HG02642 (cell line): ENCODE results near the gene DNAJB8.
A peak's percentile ranks its signal among the peaks of the same experiment; 100 is the strongest.

ENCODE experiments used
- ATAC-seq: cut with Tn5 transposase; IDR thresholded peaks from one replicate; pipeline ENCODE4 v1.9.1; 2021; ENCODE audit warnings: mild to moderate bottlenecking; ENCODE audit not compliant: unreplicated experiment, poor library complexity

DNAJB8 gene

DNA sequence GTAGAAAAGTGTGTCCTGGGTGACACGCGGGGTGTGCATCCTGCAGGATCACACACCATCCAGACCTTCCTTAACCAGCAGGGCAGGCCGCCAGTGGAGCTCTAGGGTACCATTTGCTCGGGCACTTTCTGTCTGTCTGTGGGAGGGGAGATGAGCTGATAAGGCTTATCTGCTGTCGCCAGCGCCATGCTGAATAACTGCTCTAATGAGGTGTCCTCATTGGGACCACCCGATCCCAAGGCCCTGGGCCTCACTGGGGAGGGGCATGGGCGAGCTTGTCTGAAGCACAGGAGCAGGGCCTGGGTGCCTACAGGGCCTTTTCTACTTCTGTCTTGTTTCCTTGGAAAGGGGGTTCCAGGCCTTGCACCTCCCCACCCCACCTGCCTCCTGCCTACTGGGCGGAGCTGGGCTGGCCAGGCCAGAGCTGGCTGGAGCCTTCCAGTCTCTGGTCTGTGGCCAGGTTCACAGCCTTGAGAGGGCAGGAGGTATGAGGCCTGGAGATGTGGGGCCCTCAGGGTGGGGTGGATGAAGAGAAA lies 28.8 kb upstream of the DNAJB8 start:
- ATAC-seq = no peak

DNA sequence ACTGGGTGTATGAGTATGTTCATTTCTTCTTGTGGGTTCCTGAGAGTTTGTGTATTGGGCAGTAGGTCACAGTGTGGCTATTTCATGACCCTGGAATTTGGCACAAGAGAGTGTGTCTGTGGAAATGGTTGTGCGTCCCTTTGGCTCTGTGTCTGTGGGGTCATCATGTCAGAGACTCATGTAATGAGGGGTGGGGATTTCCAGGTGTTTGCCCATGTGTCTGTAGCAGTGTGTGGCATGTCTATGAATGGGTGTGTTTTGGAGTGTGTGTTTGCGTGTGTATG lies 27.6 kb upstream of the DNAJB8 start:
- ATAC-seq = no peak

DNA sequence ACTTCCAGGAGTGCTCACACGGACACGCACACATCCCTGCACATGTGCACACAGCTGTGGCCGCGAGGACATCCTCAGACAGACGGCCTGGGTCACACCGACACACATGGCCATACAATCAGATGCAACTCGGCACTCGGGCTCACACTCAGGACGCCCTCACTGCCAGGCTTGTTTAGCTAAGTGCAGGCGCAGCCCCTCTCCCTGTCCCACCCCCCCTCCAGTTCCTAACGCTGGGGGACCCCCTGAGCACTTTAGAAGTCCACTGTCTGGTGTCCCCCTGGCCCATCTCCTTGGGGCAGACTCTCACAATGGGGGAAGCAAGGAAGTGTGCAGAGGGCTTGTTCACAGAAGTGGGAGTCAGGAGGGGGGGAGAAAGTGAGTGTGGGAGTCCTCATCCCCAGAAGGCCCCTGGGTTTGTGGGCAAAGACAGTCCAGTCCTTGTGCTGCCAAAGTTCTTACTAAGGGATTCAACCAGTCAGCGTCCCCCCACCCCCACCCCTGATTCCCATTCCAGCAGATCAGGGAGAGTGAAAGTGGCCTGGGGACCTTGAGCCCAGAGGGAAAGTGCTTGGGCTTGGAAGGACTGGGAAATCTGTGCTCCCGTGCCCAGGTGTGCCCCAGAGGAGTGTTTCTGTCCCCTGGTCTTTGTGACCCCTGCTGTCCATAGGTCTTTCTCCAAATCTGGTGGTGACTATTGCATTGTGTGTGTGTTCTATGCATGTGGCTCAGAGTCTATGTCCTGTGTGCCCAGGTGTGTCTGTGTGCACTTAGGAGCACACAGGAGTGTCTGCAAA lies 27.1 kb upstream of the DNAJB8 start:
- ATAC-seq = no peak

- ATAC-seq = no peak
Measured at GRCh38 chr3:128492671-128493569, 26.2 kb upstream of the DNAJB8 start, which contains the start of gene GATA2. Gene GATA2, minus strand, starts transcription at chr3:128493201. Its CDS starts 6,170 bp downstream, at chr3:128487031.

DNA sequence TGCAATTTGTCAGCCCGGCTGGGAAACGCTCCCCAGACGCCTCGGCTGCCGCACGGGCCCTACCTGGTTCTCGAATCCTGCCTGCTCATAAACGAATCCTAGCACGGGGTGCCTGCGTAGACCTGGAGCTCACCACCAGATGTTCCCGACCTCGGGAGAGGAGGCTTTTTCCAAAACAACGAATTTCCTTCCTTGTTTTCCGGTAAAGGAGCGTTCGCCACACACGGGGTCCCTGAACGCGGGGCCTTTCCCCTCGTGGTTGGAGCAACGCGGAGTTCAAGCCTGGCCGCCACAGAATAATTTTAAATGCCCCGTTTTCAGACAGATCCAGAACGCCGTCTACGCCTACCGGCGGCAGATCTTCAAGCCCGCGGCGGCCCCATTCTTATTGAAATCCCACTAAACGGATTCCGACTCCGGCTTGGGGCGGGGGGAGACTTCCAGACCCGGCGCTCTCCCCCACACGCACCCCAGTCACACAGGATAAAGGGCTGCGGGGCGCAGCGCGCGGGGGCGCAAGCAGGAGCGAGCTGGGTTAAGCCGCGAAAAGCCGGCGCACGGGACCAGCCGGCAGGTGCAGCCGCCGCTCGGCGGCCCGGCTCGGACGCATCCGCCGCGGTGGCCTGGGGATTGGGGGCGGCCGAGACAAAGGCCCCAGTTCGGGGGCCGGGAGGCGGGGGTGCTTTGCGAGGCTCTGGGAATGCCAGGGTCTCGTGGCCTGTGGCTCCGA lies 25.4 kb upstream of the DNAJB8 start:
- ATAC-seq = no peak

DNA sequence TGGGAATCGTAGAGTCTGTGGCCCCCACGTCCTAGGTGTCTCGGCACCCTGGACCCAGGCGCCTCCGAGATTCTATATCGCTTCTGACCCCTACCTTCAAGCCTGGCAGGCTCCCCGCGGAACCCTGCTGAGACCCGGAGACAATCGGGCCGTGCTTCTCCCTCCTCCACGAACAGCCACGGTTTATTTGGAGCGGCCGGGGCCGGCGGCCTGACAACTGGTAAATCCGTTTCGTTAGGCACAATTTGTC lies 24.9 kb upstream of the DNAJB8 start:
- no peak for ATAC-seq

GRCh38 chr3:128490915-128491690 lies 24.4 kb upstream of the DNAJB8 start:
- ATAC-seq = no peak

DNA sequence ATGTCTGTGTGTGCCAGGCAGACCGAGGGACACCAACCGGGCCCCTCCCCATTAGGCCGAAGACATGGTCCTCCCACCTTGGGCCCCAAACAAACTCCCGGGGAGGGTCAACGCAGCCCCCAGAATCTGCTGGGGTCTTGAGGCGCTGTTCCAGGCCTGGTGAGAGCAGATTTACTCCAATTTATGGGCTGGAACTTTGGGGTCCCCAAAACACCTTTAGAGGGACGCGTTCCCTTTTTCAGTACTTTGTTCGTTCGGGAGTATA lies 23.9 kb upstream of the DNAJB8 start:
- no peak for ATAC-seq

DNA sequence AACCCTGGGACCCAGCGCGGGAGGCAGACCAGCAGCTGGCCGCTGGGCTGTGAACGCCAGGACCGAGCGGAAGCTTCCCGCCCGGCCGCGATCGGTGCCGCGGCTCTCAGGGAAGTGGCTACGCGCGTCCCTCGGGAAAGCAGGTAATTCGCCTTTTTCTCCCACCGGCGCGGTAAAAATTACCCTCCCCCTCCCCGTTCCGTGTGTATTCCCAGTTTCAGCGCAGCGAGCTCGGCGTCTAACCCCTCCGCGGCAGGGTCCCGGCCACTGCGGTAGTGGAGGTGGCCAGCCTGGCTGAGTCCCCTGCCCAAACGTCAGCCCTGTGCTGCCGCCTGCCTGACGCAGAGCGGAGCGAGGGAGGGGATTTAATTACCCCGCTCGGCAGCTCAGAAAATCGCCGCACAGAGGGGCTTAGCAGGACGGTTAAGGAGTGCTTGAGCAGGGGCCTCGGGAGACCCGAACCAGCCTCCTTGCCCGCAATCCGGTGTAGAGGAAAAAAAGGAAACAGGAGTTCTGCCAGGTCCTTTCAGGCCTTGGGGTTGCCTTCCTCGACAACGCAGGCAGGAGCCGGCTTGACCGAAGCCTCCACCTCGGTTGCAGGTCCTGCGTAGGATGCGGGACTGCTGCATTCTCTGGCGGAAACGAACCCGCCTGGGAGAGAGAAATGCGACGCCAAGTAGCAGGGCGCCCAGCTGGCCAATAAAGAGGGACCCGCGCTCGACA lies 23.4 kb upstream of the DNAJB8 start:
- no peak for ATAC-seq

- ATAC-seq = no peak
Measured at GRCh38 chr3:128489674-128489926, 22.9 kb upstream of the DNAJB8 start.

- ATAC-seq = no peak
Measured at GRCh38 chr3:128488991-128489673, 22.4 kb upstream of the DNAJB8 start.

DNA sequence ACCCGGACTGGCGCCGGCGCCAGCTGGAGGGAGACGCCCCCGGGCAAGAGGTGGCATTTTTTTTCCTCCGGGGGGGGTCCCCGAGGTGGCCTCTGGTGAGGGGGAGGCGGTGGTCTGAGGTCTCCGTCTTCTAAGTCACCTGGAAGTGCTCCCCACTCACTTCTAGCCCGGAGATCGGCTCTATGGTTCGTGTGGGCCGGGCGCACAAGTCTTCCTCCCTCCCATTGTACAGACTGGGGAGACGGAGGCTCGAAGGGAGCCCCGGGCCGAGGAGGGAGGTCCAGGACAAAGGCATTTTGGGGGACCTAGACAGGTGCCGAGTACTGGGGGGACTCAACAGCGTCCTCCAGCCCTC lies 21.9 kb upstream of the DNAJB8 start:
- ATAC-seq = no peak

GRCh38 chr3:128487813-128488635 lies 21.3 kb upstream of the DNAJB8 start:
- ATAC-seq = peak; percentile 45

- no peak for ATAC-seq
Measured at GRCh38 chr3:128487538-128487812, 20.8 kb upstream of the DNAJB8 start.

DNA sequence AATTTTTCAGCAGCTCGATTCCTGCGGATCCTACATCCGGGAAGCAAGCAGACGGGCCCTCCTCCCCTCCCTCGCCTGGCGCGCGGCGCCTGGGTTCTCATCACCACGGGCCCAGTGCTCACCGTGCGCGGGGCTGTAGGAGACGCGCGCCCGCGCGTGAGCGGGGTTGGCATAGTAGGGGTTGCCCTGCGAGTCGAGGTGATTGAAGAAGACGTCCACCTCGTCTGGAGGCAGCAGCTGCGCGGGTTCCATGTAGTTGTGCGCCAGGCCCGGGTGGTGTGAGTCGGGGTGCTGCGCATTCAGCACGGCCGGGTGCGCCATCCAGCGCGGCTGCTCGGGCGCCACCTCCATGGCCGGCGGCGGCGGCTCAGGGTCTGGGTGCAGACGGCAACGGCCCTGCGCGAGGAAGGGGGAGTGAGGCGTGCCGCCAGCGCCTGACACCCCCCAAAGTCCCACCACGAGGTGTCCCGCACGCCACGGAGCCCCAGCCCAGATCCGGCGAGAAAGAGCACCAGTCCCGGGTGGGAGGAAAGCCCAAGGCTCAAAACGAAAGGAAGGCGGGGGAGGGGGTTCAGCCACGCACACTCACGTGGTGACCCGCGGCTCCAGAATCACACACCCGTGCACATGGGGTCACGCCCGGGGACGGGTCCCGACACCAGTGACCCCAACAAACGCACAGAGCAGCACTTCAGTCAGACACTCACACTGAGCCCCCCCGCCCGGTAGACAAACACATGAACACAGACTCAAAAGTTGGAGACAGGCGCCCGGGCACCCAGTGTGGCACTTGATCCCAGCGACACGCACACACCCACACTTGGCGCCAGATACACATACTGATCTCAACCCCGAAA lies 20.2 kb upstream of the DNAJB8 start:
- no peak for ATAC-seq

DNA sequence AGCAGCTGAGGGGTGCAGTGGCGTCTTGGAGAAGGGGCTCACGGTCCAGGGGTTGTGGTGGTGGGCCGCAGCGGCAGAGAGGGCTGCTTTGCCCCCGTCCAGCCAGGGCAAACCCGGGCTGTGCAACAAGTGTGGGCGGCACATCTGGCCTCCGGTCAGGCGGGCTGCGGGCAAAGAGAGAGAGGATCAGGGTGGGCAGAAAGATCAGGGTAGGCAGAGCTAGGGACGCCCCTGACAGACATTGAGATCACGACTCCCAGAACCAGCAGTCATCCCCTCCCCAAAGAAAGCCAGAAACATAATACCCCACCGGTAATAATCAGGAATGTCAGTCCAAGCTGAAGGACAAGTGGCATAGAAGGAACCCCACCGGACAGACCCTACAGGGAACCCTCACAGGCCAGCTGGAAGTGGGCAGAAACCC lies 19.5 kb upstream of the DNAJB8 start:
- no peak for ATAC-seq

- ATAC-seq = no peak
Measured at GRCh38 chr3:128485282-128486204, 18.9 kb upstream of the DNAJB8 start.
